HG03066 (cell line): ENCODE results near the gene MTHFD2.
"Not testable (repeated sequence)": the region's sequence is repeated elsewhere in the genome, so short reads cannot be mapped to it uniquely, and the experiment has no call there.

Source experiments
- ATAC-seq: cut with Tn5 transposase; IDR thresholded peaks from one replicate; pipeline ENCODE4 v1.9.1; 2021; ENCODE audit warnings: low read depth; ENCODE audit not compliant: unreplicated experiment

MTHFD2 gene

DNA sequence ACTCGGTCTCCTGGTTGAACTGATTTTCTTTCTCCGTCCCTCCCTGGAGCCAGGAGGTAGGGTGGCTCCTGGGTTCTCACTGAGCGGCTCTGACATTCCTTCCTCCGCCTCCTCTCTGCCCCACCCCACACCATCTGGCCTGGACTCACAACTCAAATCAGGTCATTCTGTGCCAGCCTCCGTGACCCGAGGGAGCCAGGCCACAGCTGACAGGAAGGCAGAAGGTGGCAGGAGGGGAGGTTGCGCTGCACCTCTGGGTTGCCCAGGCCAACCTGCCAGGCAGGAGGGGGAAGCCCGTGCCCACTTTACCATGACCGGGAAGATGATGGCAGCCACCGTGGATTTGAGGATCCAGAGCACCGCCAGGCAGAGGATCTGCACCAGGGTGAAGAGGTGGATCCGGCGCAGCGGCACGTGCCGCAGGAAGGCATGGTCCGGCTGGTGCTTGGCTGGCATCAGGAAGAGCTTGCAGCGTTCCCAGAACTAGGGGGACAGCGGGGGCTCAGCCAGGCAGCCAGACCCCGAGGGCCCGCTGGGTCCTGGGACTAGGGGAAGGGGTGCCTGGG, 28.3 kb downstream of the MTHFD2 start:
- no peak for ATAC-seq

DNA sequence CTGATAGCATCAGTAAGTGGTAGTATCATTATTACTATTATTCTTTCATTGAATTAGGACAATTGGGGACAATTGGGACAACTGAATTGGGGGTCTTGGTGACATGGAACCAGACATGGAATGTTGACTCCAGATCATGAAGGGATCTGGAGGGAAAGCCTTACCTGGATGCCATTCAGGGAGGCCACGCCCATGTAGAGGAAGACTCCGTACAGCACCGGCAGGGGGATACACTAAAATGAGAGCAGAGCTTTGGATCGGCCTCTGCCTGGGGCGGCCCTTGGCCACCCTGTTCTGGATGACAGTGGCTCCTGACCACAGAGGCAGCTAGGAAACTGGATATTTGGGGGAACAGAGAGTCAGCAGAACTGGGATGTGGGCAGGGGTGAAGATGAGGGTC, 29.2 kb downstream of the MTHFD2 start:
- no peak for ATAC-seq

DNA sequence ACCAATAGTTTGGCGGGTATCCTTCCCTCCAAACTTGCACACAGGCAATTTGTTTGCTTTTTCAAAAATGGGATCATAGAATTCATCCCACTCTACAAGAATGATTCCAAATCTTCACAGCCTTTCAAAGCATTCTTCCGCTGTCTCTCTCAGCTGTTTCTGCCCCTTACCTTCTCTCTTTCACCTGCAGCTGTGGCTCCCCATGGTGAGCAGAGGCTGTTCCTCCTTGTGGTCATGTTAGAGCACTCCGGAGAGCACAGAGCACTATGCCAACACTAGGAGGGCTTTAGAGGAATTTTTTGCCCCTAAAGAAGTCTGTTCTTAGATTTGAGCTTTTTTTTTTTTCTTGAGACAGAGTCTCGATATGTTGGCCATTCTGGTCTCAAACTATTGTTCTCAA, 30.4 kb downstream of the MTHFD2 start:
- no peak for ATAC-seq

DNA sequence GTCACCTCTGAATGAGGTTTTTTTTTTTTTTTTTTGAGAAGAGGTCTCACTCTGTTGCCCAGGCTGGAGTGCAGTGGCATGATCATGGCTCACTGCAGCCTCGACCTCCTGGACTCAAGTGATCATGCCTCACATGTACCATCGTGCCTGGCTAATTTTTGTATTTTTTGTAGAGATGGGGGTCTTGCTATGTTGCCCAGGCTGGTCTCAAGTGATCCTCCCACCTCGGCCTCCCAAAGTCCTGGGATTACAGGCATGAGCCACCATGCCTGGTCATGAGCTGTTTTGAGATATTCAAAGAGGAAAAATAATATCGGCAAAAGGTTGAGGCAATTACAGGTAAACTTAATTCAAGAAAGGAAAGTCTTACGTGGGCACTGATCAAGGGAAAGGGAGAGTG, 31.4 kb downstream of the MTHFD2 start:
- not testable (repeated sequence) for ATAC-seq

GRCh38 chr2:74232426-74232825, 34.0 kb downstream of the MTHFD2 start:
- no peak for ATAC-seq

- ATAC-seq, result no peak
Measured at GRCh38 chr2:74233648-74234047, 35.2 kb downstream of the MTHFD2 start.

DNA sequence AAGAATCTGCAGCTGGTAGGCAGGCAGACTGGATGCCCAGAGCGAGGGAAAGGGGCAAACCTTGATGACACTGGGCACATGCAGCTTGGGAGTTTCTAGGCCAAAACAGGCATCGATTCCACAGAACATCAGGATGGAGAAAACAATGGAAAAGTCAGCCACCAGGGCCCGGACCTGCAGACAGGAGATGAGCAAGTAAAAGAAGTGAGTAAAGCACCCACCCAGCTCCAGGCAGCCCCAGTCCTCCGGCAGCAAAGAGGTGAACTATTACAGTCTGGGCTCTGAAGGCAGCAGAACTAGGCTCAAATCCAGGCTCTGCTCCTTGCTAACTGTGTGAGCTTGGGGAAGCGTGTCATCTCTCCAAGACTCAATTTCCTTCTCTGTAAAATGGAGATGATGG, 36.6 kb downstream of the MTHFD2 start:
- no peak for ATAC-seq

GRCh38 chr2:74238879-74239278, 40.5 kb downstream of the MTHFD2 start:
- ATAC-seq, result no peak

DNA sequence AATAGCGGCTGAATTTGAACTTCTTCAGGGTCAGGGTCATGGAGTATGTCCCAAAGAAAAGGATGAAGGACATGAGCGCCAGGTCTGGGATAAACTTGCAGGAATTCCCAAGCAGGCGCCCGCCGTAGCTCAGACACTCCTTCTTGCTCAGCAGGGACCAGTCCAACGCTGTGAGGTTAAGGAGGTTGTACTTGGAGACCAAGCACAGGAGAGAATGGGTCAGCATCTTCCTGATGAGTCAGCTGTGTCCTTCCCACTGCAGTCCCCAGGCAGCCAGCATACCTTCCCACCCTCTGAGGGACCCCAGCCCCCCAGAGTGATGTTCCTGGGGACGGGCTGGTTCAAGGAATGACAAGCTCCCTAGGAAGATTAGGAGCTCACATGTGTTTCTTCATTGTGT, 40.9 kb downstream of the MTHFD2 start:
- no peak for ATAC-seq

GRCh38 chr2:74242354-74243071, 44.1 kb downstream of the MTHFD2 start:
- ATAC-seq, result no peak

- ATAC-seq, result no peak
Measured at GRCh38 chr2:74244286-74244685, 45.9 kb downstream of the MTHFD2 start.

DNA sequence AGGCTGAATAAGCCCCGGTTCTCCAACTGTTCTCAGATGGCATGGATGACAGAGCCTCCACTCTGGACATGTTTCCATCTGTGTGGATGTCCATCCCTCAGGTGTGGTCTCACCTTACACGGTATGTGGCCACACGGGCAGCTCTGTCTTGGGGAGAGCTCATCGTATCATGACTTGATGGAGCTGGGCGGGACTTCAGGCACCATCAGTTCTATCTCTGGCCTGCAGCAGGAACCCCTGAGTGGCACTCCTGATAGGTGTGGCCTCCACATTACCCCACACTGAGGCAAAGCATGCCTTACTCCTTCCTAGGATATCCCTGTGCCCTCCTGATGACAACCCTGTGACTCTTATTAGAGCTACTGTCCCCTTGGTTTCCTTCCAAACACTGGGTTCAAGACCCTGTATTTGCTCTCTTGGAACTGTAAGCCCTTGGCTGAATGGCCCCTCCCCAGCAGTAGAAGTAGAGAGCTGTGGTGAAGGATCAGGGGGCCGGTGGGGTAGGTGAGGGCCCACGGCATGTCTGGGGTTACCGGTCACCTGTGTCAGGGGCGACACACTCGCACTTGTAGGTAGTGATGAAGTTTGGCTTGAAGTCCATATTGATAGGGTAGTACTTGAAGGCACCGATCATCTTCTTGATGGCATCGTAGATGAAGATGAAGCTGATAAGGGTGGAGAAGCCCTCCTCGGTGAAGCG, 48.2 kb downstream of the MTHFD2 start:
- no peak for ATAC-seq

- ATAC-seq, result no peak
Measured at GRCh38 chr2:74249406-74250122, 51.1 kb downstream of the MTHFD2 start.

DNA sequence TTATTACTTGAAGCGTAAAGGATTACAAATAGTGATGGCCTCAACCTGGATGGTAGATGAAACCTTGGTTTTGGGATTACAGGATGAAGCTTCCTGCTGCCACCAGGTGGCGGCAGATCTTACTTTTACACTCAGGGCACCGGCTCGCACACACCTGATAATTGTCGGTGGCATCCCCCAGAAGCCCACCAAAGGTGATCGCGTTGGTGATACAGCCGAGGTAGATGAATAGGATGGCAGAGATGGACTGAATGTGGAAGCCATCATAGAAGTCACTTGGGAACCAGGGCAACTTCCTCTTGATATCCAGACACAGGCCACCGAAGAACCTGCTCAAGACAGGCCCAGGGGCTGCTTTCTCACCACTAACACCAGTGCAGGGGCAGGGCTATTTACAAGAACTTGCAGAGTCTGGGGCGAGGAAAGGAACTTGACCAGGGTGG, 51.8 kb downstream of the MTHFD2 start:
- ATAC-seq, result no peak

DNA sequence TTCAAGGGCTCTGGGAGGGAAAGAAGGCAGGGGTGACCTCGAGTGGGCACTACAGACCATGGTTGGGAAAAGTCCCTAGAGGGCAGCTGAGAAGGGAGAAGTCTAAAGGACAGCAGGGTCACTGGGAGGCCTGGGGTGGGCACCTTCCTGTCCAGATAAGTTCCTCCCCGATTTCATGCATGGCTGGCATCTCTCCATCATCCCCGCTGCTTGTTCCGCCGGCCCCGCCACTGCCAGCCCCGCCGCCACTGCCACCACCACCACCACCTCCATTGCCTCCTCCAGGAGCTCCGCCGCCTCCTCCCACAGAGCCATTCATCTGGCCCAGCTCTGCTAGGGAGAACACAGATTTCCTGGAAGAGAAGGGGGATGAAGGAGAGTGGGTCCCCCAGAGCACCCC, 53.6 kb downstream of the MTHFD2 start:
- no peak for ATAC-seq

- no peak for ATAC-seq
Measured at GRCh38 chr2:74252862-74253261, 54.4 kb downstream of the MTHFD2 start.

DNA sequence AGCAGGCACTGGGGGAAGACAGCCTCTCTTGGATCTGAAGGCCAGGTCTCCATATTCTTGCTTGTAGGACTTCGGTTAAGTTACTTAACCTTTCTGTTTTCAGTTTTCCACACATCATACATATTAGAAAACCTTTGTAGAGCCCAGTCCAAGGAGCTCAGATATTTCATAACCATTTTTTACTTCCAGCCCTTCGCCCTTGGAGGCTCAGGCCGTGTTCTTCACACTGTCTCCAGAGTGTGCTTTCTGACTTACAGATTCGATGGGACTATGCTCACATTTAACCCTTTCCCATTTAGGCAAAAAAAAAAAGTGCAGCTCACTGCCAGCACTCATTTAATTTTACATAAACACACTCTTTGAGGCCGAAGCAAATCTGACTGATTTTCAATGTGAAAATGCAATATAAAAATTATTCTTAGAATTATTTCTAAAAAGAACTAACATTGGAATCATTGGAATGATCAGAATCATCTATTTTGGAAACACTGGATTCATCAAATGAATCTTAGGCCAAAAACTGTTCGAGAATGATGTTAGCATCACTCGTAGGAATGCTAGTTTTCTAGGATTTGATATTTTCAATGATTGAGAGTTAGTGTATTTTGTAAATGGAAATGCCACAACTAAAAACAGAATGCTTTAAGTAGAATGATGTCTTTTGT, 55.0 kb downstream of the MTHFD2 start:
- ATAC-seq, result no peak

GRCh38 chr2:74253971-74254310, 55.5 kb downstream of the MTHFD2 start:
- ATAC-seq, result no peak

DNA sequence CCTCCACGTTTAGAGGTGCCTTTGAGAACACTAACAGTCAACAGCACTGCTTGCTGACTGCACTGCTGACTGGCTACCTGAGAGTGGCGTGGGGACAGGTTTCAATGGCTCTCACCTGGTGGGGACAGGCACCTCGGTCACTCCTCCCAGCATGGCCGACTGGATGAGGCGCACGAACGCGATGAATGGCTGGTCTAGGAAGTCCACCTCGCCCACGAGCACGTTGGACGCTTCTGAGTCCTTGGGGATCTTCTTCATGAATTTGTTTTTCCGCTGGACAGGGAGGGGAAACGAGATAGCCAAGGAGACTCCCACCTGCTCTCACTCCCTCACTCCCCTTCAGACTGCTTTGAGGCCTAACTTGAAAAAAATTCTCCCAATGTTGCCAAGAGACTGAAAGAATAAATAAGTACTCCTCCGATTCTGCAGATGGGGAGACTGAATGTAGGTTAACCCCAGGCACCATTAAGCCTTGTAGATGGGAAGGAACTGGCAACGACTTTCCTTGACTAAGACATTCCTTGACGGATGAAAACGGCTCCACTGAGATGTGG, 57.3 kb downstream of the MTHFD2 start:
- ATAC-seq, result no peak

DNA sequence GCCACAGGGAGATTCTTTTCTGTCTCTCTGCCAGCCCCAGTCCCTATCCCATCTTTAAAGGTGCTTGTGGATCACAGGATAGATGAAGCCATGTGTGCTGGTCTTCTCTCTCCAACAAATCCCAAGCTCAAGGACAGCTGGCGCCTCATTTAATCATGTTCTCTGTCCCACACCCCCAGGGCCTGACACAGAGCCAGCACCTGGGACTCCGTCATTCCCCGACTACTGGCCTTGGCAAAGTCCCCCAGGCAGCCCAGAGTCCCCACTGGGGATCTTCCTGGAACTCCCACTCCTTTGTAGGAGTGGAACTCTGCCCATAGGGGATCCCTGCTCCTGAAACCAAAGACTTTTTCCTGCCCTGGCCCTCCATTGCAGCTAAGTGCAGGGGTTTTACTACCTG, 60.8 kb downstream of the MTHFD2 start:
- no peak for ATAC-seq

- ATAC-seq, result no peak
Measured at GRCh38 chr2:74259733-74260132, 61.3 kb downstream of the MTHFD2 start.
